ENCODE results near the gene SLC25A21.
"Not testable (repeated sequence)": the region's sequence is repeated elsewhere in the genome, so short reads cannot be mapped to it uniquely, and the experiment has no call there.

Gene SLC25A21

GRCh38 chr14:36915081-36915480 is 257.3 kb downstream of the SLC25A21 start:
- H3K4me1 Mint-ChIP-seq = no peaks in the 10 kb centered on the region
- H3K27ac Mint-ChIP-seq (ENCODE audit: low read depth) = no peak overlapping the region
- no peak for DNase-seq (ENCODE audit: low spot score in 2 of 2)
- H3K36me3 Mint-ChIP-seq (ENCODE audit: insufficient read depth) = no peaks in the 10 kb centered on the region
- no peak for ATAC-seq (replicated peaks; ENCODE audit: extremely low read depth, poor library complexity, severe bottlenecking)
- no peaks in the 10 kb centered on the region for H3K27me3 Mint-ChIP-seq
- no peaks in the 10 kb centered on the region for H3K9me3 Mint-ChIP-seq
- no peak overlapping the region for H3K4me3 Mint-ChIP-seq

GRCh38 chr14:36910578-36910977 is 261.8 kb downstream of the SLC25A21 start:
- H3K4me3 Mint-ChIP-seq = no peak overlapping the region
- no peaks in the 10 kb centered on the region for H3K27me3 Mint-ChIP-seq
- H3K4me1 Mint-ChIP-seq = no peaks in the 10 kb centered on the region
- no peaks in the 10 kb centered on the region for H3K36me3 Mint-ChIP-seq (ENCODE audit: insufficient read depth)
- no peaks in the 10 kb centered on the region for H3K9me3 Mint-ChIP-seq
- no peak for DNase-seq (ENCODE audit: low spot score in 2 of 2)
- H3K27ac Mint-ChIP-seq (ENCODE audit: low read depth) = no peak overlapping the region
- no peak for ATAC-seq (replicated peaks; ENCODE audit: extremely low read depth, poor library complexity, severe bottlenecking)

- no peak for ATAC-seq (replicated peaks; ENCODE audit: extremely low read depth, poor library complexity, severe bottlenecking)
- Mint-ChIP-seq H3K36me3 (ENCODE audit: insufficient read depth) (no peaks in the 10 kb centered on the region), H3K9me3 (peaks cover 6% of the 10 kb centered on the region), H3K4me3 (no peak overlapping the region), H3K27me3 (no peaks in the 10 kb centered on the region), H3K4me1 (no peaks in the 10 kb centered on the region), H3K27ac (ENCODE audit: low read depth) (no peak overlapping the region)
- no peak for DNase-seq (ENCODE audit: low spot score in 2 of 2)
These were observed 267.0 kb downstream of the SLC25A21 start for GRCh38 chr14:36905272-36905888.

GRCh38 chr14:36901861-36902260 is 270.5 kb downstream of the SLC25A21 start:
- Mint-ChIP-seq H3K36me3 (ENCODE audit: insufficient read depth) (no peaks in the 10 kb centered on the region), H3K4me3 (no peak overlapping the region), H3K4me1 (no peaks in the 10 kb centered on the region), H3K27ac (ENCODE audit: low read depth) (no peak overlapping the region), H3K27me3 (no peaks in the 10 kb centered on the region), H3K9me3 (peaks cover 11% of the 10 kb centered on the region)
- no peak for ATAC-seq (replicated peaks; ENCODE audit: extremely low read depth, poor library complexity, severe bottlenecking)
- no peak for DNase-seq (ENCODE audit: low spot score in 2 of 2)

- ATAC-seq (replicated peaks; ENCODE audit: extremely low read depth, poor library complexity, severe bottlenecking) = no peak
- no peaks in the 10 kb centered on the region for H3K36me3 Mint-ChIP-seq (ENCODE audit: insufficient read depth)
- no peaks in the 10 kb centered on the region for H3K4me1 Mint-ChIP-seq
- H3K9me3 Mint-ChIP-seq = peaks cover 12% of the 10 kb centered on the region
- no peak overlapping the region for H3K27ac Mint-ChIP-seq (ENCODE audit: low read depth)
- H3K27me3 Mint-ChIP-seq = no peaks in the 10 kb centered on the region
- H3K4me3 Mint-ChIP-seq = no peak overlapping the region
- DNase-seq (ENCODE audit: low spot score in 2 of 2) = no peak
These were observed 271.6 kb downstream of the SLC25A21 start for GRCh38 chr14:36900846-36901245.

- not testable (repeated sequence) for H3K9me3 Mint-ChIP-seq, H3K27me3 Mint-ChIP-seq
These were observed 276.1 kb downstream of the SLC25A21 start for GRCh38 chr14:36896300-36896699.

GRCh38 chr14:36884049-36884448 is 288.4 kb downstream of the SLC25A21 start:
- no peak overlapping the region for H3K27ac Mint-ChIP-seq (ENCODE audit: low read depth)
- H3K4me1 Mint-ChIP-seq = no peaks in the 10 kb centered on the region
- no peaks in the 10 kb centered on the region for H3K36me3 Mint-ChIP-seq (ENCODE audit: insufficient read depth)
- no peaks in the 10 kb centered on the region for H3K27me3 Mint-ChIP-seq
- H3K9me3 Mint-ChIP-seq = peaks cover 35% of the 10 kb centered on the region
- DNase-seq (ENCODE audit: low spot score in 2 of 2) (no peak), ATAC-seq (replicated peaks; ENCODE audit: extremely low read depth, poor library complexity, severe bottlenecking) (no peak)
- no peak overlapping the region for H3K4me3 Mint-ChIP-seq

More at GRCh38 chr14:36896300-36896699, 276.1 kb downstream of the SLC25A21 start:
- ATAC-seq (replicated peaks; ENCODE audit: extremely low read depth, poor library complexity, severe bottlenecking); DNase-seq (ENCODE audit: low spot score in 2 of 2); H3K27ac Mint-ChIP-seq (ENCODE audit: low read depth); H3K36me3 Mint-ChIP-seq (ENCODE audit: insufficient read depth); H3K4me3 Mint-ChIP-seq; H3K4me1 Mint-ChIP-seq: not testable (repeated sequence)

- H3K36me3 Mint-ChIP-seq (ENCODE audit: insufficient read depth) = no peaks in the 10 kb centered on the region
- H3K27ac Mint-ChIP-seq (ENCODE audit: low read depth) = no peak overlapping the region
- DNase-seq (ENCODE audit: low spot score in 2 of 2) (no peak), ATAC-seq (replicated peaks; ENCODE audit: extremely low read depth, poor library complexity, severe bottlenecking) (no peak)
- H3K27me3 Mint-ChIP-seq = no peaks in the 10 kb centered on the region
- no peaks in the 10 kb centered on the region for H3K4me1 Mint-ChIP-seq
- peaks cover 29% of the 10 kb centered on the region for H3K9me3 Mint-ChIP-seq
- no peak overlapping the region for H3K4me3 Mint-ChIP-seq
These were observed 292.1 kb downstream of the SLC25A21 start for GRCh38 chr14:36880276-36880675.

GRCh38 chr14:36879558-36879957 is 292.8 kb downstream of the SLC25A21 start:
- Mint-ChIP-seq H3K4me3 (no peak overlapping the region), H3K27me3 (no peaks in the 10 kb centered on the region)

GRCh38 chr14:36874396-36875138 is 297.8 kb downstream of the SLC25A21 start:
- no peak for DNase-seq (ENCODE audit: low spot score in 2 of 2)
- peaks cover 5% of the 10 kb centered on the region for H3K9me3 Mint-ChIP-seq

More at GRCh38 chr14:36879558-36879957, 292.8 kb downstream of the SLC25A21 start:
- Mint-ChIP-seq H3K27ac (ENCODE audit: low read depth) (no peak overlapping the region), H3K36me3 (ENCODE audit: insufficient read depth) (no peaks in the 10 kb centered on the region), H3K9me3 (peaks cover 23% of the 10 kb centered on the region), H3K4me1 (no peaks in the 10 kb centered on the region)
- no peak for DNase-seq (ENCODE audit: low spot score in 2 of 2)
- ATAC-seq (replicated peaks; ENCODE audit: extremely low read depth, poor library complexity, severe bottlenecking) = no peak

GRCh38 chr14:36870776-36871175 is 301.6 kb downstream of the SLC25A21 start:
- no peaks in the 10 kb centered on the region for H3K4me1 Mint-ChIP-seq
- H3K9me3 Mint-ChIP-seq = peaks cover 5% of the 10 kb centered on the region
- H3K36me3 Mint-ChIP-seq (ENCODE audit: insufficient read depth) = no peaks in the 10 kb centered on the region
- ATAC-seq (replicated peaks; ENCODE audit: extremely low read depth, poor library complexity, severe bottlenecking) = no peak
- no peak overlapping the region for H3K4me3 Mint-ChIP-seq
- H3K27me3 Mint-ChIP-seq = no peaks in the 10 kb centered on the region
- H3K27ac Mint-ChIP-seq (ENCODE audit: low read depth) = no peak overlapping the region
- DNase-seq (ENCODE audit: low spot score in 2 of 2) = no peak

More at GRCh38 chr14:36874396-36875138, 297.8 kb downstream of the SLC25A21 start:
- no peaks in the 10 kb centered on the region for H3K36me3 Mint-ChIP-seq (ENCODE audit: insufficient read depth)
- H3K27ac Mint-ChIP-seq (ENCODE audit: low read depth) = no peak overlapping the region
- H3K4me1 Mint-ChIP-seq = no peaks in the 10 kb centered on the region
- no peaks in the 10 kb centered on the region for H3K27me3 Mint-ChIP-seq
- no peak for ATAC-seq (replicated peaks; ENCODE audit: extremely low read depth, poor library complexity, severe bottlenecking)
- H3K4me3 Mint-ChIP-seq = no peak overlapping the region

GRCh38 chr14:36869125-36869524 is 303.3 kb downstream of the SLC25A21 start:
- Mint-ChIP-seq H3K4me1 (no peaks in the 10 kb centered on the region), H3K27ac (ENCODE audit: low read depth) (no peak overlapping the region), H3K9me3 (peaks cover 10% of the 10 kb centered on the region), H3K36me3 (ENCODE audit: insufficient read depth) (no peaks in the 10 kb centered on the region), H3K27me3 (no peaks in the 10 kb centered on the region), H3K4me3 (no peak overlapping the region)
- DNase-seq (ENCODE audit: low spot score in 2 of 2) = no peak
- ATAC-seq (replicated peaks; ENCODE audit: extremely low read depth, poor library complexity, severe bottlenecking) = no peak

- ATAC-seq (replicated peaks; ENCODE audit: extremely low read depth, poor library complexity, severe bottlenecking) (no peak), DNase-seq (ENCODE audit: low spot score in 2 of 2) (no peak)
- Mint-ChIP-seq H3K27ac (ENCODE audit: low read depth) (no peak overlapping the region), H3K27me3 (no peaks in the 10 kb centered on the region), H3K9me3 (peaks cover 17% of the 10 kb centered on the region), H3K4me3 (no peak overlapping the region), H3K4me1 (no peaks in the 10 kb centered on the region), H3K36me3 (ENCODE audit: insufficient read depth) (no peaks in the 10 kb centered on the region)
These were observed 305.5 kb downstream of the SLC25A21 start for GRCh38 chr14:36866867-36867266.

Measured in central memory CD8-positive, alpha-beta T cell (primary cell).